GF-D8 (cell line): ENCODE data around the gene FBXO4.
A peak's percentile ranks its signal among the peaks of the same experiment; 100 is the strongest.

ENCODE experiments used
- DNase-seq: peaks from one replicate; lab custom pipeline; 2025; lab: John Stamatoyannopoulos, UW

Gene FBXO4

GRCh38 chr5:41924872-41925554, at the start of gene FBXO4:
FBXO4 (plus strand) TSS chr5:41925281; CDS start chr5:41925310, 29 bp downstream.
- DNase-seq = peak; percentile 80

DNA sequence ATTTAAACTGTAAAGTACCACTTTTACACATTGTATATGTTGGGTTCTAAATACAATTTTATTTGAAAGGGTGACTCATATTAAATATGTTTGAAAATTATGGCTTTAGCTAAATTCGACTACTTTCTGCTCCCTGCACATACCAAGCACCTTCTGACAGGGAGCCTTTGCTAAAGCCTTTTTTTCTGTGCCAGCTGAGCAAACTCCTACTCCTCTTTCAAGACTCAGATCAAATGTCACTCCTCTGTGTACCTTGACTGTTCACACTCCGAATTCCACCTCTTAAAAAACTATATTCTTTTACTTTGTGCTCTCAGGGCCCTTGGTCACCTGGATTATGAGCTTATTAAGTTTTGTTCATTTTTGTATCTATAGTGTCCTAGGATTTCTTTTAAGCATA, 48.4 kb upstream of the FBXO4 start:
- DNase-seq = no peak

GRCh38 chr5:41877408-41877807, 47.7 kb upstream of the FBXO4 start:
- no peak for DNase-seq

- no peak for DNase-seq
Observed at GRCh38 chr5:41878173-41878572, 46.9 kb upstream of the FBXO4 start.

GRCh38 chr5:41878643-41879478, 46.2 kb upstream of the FBXO4 start:
- DNase-seq = no peak

- no peak for DNase-seq
Observed at GRCh38 chr5:41882765-41883164, 42.3 kb upstream of the FBXO4 start.

DNA sequence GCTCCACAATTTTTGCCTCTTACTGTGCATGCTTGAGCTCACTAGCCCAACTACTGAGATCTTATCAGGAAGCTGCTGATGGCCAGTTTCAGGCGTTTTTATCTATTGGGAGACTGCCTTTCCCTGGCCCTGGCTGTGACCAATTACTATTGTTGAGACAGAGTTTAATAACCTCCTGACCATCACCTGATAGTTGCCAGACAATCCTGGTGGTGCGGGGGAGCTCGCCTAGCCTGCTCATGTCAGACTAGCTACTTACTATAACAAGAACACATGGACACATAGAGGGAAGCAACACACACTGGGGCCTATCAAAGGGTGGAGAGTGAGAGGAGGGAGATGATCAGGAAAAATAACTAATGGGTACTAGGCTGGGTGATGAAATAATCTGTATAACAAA, 41.8 kb upstream of the FBXO4 start:
- DNase-seq = no peak

DNA sequence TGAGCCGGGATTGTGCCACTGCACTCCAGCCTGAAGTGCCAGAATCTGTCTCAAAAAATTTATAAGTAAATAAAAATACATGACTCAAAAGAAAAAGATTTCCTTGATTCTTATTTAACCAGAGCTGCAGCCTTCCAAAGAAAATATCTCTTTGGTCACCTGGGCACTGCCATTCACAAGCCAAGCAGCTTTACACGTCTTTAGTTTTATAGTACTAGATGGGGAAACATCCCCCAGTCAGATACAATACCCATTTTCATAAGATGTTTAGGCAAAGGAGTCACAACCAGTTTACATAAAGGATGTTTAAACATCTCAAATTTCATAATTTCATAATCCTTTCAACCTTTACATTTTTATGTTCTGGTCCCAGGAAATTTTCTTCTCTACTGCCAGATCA, 41.1 kb upstream of the FBXO4 start:
- DNase-seq = no peak

- no peak for DNase-seq
Observed at GRCh38 chr5:41885286-41885685, 39.8 kb upstream of the FBXO4 start.

DNA sequence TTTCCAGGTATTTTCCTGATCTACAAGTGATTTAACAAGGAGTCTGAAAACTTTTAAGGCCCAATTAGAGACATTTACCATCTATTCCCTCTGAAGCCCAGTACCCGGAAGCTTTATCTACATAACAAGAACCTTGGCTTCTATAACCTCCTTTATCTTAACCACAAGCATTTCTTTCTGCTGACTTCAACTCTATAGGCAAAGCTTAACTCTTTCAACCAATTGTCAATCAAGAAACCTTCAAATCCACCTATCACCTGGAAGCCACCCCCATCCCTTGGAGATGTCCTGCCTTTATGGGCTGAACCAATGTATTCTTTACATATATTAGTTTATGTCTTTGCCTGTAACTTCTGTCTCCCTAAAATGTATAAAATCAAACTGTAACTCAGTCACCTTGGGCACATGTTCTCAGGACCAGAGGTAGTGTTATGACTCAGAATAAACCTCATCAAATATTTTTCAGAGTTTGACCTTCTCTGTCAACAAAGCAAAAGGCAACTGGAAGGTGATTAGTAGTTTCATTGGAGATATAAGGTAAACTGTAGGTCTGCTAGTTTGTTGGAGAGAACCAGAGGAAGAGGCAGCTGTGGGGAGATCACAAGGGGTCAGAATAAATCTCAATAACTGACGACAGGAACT, 33.9 kb upstream of the FBXO4 start:
- DNase-seq = no peak

DNA sequence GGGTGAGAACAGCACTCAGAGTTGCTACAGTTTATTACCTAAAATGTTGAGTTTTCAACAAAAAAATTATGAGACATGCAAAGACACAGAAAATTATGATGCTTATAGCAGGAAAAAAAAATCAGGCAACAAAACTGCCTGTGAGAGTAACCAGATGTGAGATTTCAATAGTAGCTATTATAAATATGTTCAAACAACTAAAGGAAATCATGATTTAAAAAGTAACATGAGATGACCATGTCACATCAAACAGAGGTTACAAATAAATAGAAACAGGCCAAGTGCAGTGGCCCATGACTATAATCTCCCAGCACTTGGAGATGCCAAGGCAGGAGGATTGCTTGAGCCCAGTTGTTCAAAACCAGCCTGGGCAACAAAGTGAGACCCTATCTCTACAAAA, 33.0 kb upstream of the FBXO4 start:
- no peak for DNase-seq

GRCh38 chr5:41893074-41893851, 31.8 kb upstream of the FBXO4 start:
- DNase-seq = no peak

DNA sequence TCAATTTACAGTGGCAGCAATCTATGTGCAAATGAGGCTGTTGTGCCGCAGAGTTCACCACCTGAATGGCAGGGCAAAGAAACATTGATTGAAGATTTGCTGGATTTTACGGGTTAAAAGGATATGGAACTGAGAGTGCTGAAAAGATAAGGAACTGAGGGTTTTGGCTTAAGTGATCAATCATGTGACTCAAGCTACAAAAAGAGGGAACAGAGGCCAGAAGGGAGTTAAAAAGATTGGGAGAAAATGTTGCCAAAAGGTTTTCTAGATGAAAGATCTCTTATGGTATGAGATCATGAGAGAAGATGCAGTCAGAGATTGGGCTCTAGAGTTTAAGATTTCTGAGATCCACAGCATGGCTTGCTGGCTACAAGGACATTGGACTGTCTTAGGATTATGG, 28.9 kb upstream of the FBXO4 start:
- DNase-seq = no peak

GRCh38 chr5:41903382-41903891, 21.6 kb upstream of the FBXO4 start:
- no peak for DNase-seq

DNA sequence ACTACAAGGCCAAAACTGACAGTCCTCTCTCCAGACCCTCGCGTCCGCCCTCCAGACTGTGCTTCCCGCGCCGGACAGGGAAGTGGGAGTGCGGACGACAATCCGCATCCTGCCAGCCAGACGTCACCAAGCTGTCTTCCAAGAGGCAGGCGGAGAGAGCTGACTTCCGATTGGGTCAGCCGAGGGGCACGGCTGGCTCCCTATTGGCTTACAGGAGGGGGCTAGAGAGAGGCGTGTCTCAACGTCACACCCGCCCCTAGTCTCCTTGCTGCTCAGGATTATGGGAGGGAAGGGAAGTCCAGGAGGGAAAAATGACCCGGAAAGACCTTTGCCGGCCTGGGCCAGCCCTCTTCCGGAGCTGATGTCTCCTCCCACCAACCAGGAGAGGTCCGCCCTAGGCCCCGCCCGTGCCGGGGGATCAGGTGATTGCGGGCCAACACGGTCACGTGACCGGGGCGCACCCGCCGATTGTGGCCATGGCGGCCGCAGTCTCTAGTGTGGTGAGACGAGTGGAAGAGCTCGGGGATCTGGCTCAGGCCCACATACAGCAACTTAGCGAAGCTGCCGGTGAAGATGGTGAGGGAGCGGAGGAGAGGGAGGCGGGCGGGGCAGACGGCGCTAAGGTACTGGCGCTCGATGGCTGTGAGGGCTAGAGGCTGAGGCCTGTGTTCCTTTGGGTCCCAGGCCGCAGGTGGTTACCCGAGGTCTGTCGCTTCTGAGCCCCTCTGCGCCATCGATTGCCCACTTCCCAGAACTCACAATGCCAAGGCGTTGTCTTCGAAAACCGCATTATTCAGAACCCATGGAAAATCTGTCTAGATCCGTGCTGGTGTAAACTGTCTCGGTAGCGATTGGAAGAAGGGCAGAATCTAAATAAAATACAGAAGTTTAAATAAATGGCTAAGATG, 20.9 kb upstream of the FBXO4 start, which contains the start of gene RIMOC1:
RIMOC1 (plus strand) TSS at position 453 of the 908 bp plus-strand sequence; CDS start at position 477, 24 bp downstream.
- DNase-seq = peak; percentile 98

GRCh38 chr5:41906151-41906550, 18.9 kb upstream of the FBXO4 start:
- DNase-seq = no peak

DNA sequence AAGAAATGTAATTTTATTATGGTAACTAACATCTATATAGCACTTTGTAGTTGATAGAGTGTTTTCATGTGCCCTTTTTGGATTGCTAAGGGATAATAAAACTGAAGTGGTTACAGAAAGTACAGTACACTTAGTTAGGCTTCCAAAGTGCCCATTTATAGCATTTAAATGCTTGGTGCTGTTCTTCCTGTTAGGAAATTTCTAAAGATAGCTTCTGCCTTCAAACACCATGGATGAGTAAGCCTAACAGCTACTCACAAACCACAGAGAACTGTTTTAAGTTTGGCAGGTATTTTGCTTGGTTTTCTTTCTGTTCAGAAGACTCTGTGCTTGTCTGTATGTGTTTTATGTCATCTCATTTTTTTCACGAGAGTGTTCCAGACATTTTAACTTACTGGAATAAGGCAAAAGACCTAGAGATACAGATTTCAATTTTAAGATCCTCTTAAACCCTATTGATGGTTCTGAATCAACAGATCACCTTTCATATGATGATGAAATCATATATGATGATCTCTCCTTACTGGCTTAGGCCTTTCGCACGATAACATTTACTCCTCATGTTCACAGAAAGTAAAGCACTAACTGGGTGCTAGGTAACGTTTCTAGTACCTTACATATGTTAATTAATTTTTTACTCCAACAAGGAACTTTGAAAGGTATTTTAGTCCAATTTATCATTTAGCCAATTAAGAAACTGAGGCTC, 16.6 kb upstream of the FBXO4 start:
- DNase-seq = peak; percentile 7

DNA sequence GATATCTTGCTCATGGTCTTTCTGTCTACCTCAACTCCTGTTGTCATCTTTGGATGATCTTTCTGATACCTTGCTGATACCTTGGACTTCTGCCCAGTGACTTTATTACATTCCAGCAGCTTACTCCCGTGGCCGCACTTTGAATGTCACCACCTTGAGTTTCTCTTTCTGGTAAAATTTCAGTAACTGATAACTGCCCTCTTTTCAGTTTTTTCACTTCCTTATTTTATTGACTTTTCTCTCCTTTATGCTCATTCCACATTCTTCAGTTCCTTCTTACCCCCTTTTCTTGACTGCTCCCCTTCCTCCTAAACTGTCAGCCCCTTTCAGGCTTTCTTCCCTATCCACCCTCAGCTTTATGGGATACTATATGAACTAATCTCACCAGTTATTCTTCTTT, 7.0 kb upstream of the FBXO4 start:
- no peak for DNase-seq

GRCh38 chr5:41921166-41921565, 3.9 kb upstream of the FBXO4 start:
- no peak for DNase-seq

DNA sequence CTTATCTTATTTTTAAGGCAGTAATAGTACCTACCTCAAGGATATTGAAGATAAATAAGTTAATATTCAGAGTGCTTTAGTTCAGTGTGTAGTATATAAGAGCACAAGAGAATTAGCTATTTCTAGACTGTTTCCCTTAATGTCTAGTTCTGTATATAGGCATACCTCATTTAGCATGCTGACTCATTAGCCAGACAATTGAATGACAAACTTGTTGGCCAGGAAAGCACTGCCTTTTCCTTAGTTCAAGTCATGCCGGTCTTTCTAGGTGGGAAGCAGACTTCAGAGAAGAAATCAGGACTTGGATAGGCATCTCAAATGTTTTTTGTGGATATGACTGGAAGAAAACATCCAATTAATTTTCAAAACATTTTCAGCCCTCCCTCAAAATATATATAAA, 3.2 kb upstream of the FBXO4 start:
- no peak for DNase-seq
